ENCODE measurements around the gene SLC26A4. TPM values are rescaled to one million over a fixed set of nuclear protein-coding genes. Genes with fewer than 3 reads are reported as not detected.

The SLC26A4 gene
- total and polyA plus RNA-seq, 10 of the 15 experiments (the other 5 are each of a cell fraction or from before 2014, with no cell fraction given), result 0.01 to 0.18 (median 0.08) TPM; not detected in 5

GRCh38 chr7:107676249-107676648 is 15.6 kb downstream of the SLC26A4 start:
- FAIRE-seq (no peak), DNase-seq (ENCODE audit: low read depth, low spot score) (no peak), ATAC-seq (no peak)
- H3K4me1 ChIP-seq (ENCODE audit: control insufficient read depth, insufficient read depth, low read length), result peaks cover 4% of the 10 kb centered on the region; the same call in 1 of the 2 replicates
- H3K4me3 ChIP-seq, result no peak overlapping the region
- intact Hi-C loops (cut with micrococcal nuclease; ENCODE audit: unreplicated experiment) (no loop called here), in situ Hi-C loops (cut with MboI) (no loop called here)
- no peaks in the 10 kb centered on the region for H3K36me3 ChIP-seq (ENCODE audit: control insufficient read depth in 2 of 2, insufficient read depth in 2 of 2, low read length in 1 of 2)
- ChIA-PET POLR2A (no interaction called here), RAD21 (ENCODE audit: unreplicated experiment) (no interaction called here), SMC1A (ENCODE audit: uncharacterized antibody, unreplicated experiment) (no interaction called here), CTCF (interaction anchor here (1.3 to 1.4 kb wide), 2 partner anchors 11 to 175 kb away, joined by 3 to 4 read pairs; no protein-coding TSS in a partner anchor)
- no peaks in the 10 kb centered on the region; a peak in 2 of 4 replicates for H3K27me3 ChIP-seq (replicated peaks in 1 of 2; ENCODE audit: control insufficient read depth in 2 of 2, insufficient read depth in 2 of 2, low read length in 1 of 2)
- no peaks in the 10 kb centered on the region for H3K9me3 ChIP-seq (replicated peaks; ENCODE audit: control insufficient read depth, insufficient read depth, low read length)
- no peaks in the 10 kb centered on the region for H3K79me2 ChIP-seq (ENCODE audit: control insufficient read depth, insufficient read depth, low read length)
- H4K20me1 ChIP-seq (ENCODE audit: control insufficient read depth, insufficient read depth), result no peaks in the 10 kb centered on the region
- no peak overlapping the region for H3K9ac ChIP-seq (ENCODE audit: control insufficient read depth, insufficient read depth, low read length)
- no peak overlapping the region for H2AFZ ChIP-seq (ENCODE audit: control insufficient read depth, low read depth, low read length)
- BruUV-seq (replicated peaks), result no TSS peak
- H3K4me2 ChIP-seq (ENCODE audit: control insufficient read depth, insufficient read depth), result no peak overlapping the region
- no peak overlapping the region for H3K27ac ChIP-seq (ENCODE audit: control insufficient read depth, insufficient read depth)
- whole genome bisulfite sequencing (ENCODE audit: insufficient coverage, insufficient replicate concordance, low lambda C conversion rate, missing lambda C conversion rate), result 48% methylated on average over 2 of the region's 2 CpGs
- no peak for TF ChIP-seq MEF2B (IDR thresholded peaks at IDR 0.05; ENCODE audit: partially characterized antibody, poor library complexity, severe bottlenecking)
- no peak for TF ChIP-seq RCOR1 (conservative IDR thresholded peaks at IDR 0.05; ENCODE audit: low read depth, low read length)
- no peak for TF ChIP-seq SMAD1 (IDR thresholded peaks at IDR 0.05; ENCODE audit: low read depth, partially characterized antibody)
- TF ChIP-seq CHD4 (IDR thresholded peaks at IDR 0.05), result no peak
- no peak for TF ChIP-seq IKZF1 (conservative IDR thresholded peaks at IDR 0.05)
- TF ChIP-seq CHD1 (IDR thresholded peaks at IDR 0.05; ENCODE audit: low read depth, low read length), result no peak
- TF ChIP-seq SIX5 (IDR thresholded peaks at IDR 0.05; ENCODE audit: low read depth, low read length, severe bottlenecking), result no peak
- no peak for TF ChIP-seq BCL3 (IDR thresholded peaks at IDR 0.05; ENCODE audit: borderline replicate concordance, insufficient read depth, low read depth, low read length, poor library complexity, severe bottlenecking)
- TF ChIP-seq BCLAF1 (IDR thresholded peaks at IDR 0.05), result no peak
